ENCODE measurements around the gene ARHGAP1. TPM values are rescaled to one million over a fixed set of nuclear protein-coding genes. Genes with fewer than 3 reads are reported as not detected.

The ARHGAP1 gene
- polyA plus RNA-seq, 3 donors = 31.6 to 59.3 (median 44.1) TPM

DNA sequence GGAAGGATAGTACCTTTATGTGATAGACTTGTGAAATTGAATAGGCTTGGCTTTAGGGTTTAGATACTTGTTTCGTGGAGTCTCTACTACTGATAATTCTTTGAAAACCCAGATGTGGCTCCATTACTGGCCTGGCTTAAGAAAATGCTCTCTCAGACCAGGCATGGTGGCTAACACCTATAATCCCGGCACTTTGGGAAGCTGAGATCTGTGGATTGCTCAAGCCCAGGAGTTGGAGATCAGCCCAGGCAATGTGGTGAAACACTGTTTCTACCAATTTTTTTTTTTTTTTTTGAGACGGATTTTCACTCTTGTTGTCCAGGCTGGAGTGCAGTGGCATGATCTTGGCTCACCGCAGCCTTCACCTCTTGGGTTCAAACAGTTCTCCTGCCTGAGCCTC lies 42.2 kb downstream of the ARHGAP1 start:
- Histone ChIP-seq H3K9me3 (replicated peaks in 1 of 2; ENCODE audit: control insufficient read depth in 1 of 2, insufficient read depth in 1 of 2, low read length in 2 of 2) (no peaks in the 10 kb centered on the region), H3K36me3 (replicated peaks in 1 of 2; ENCODE audit: control insufficient read depth in 1 of 2, insufficient read depth in 2 of 2, low read length in 2 of 2) (peaks cover 69 to 94% of the 10 kb centered on the region in 2 donors), H3K4me3 (replicated peaks in 1 of 3; ENCODE audit: low read depth in 2 of 3, low read length in 3 of 3) (no peak overlapping the region), H3K4me1 (ENCODE audit: control insufficient read depth in 1 of 2, insufficient read depth in 2 of 2, low read length in 2 of 2) (peaks cover 14 to 17% of the 10 kb centered on the region in 2 donors), H3K4me2 (replicated peaks; ENCODE audit: extremely low read depth, low read length, poor library complexity, severe bottlenecking) (no peak overlapping the region), H3K27me3 (ENCODE audit: control insufficient read depth in 2 of 2, insufficient read depth in 2 of 2, low read length in 2 of 2) (no peaks in the 10 kb centered on the region), H4K20me1 (ENCODE audit: insufficient read depth, low read length) (peaks cover under 1% of the 10 kb centered on the region), H3K9ac (ENCODE audit: insufficient read depth, low read length, poor library complexity, severe bottlenecking) (no peak overlapping the region), H2AFZ (ENCODE audit: insufficient read depth, low read depth, low read length, poor library complexity, severe bottlenecking) (no peak overlapping the region), H3K27ac (ENCODE audit: low read depth in 1 of 2, low read length in 2 of 2) (peak overlapping the region in 1 of 2 donors; percentile 33), H3K79me2 (ENCODE audit: insufficient read depth, low read length) (peaks cover 8% of the 10 kb centered on the region)
- Mint-ChIP-seq H3K27me3 (ENCODE audit: low read depth in 3 of 3) (peaks cover 0 to 1% (median 0%) of the 10 kb centered on the region in 3 donors), H3K4me1 (peaks cover 26% of the 10 kb centered on the region), H3K27ac (peak overlapping the region in 6 of 7 donors; percentile 25 to 82 (median 51)), H3K9me3 (no peaks in the 10 kb centered on the region), H3K36me3 (peaks cover 68 to 95% of the 10 kb centered on the region in 2 donors), H3K4me3 (no peak overlapping the region)
- 41% methylated on average over 3 of the region's 4 CpGs for WGBS (ENCODE audit: insufficient coverage)
- intact Hi-C loops (cut with micrococcal nuclease) = no loop called here
- DNase-seq = no peak
- TF ChIP-seq, protein P1, sequence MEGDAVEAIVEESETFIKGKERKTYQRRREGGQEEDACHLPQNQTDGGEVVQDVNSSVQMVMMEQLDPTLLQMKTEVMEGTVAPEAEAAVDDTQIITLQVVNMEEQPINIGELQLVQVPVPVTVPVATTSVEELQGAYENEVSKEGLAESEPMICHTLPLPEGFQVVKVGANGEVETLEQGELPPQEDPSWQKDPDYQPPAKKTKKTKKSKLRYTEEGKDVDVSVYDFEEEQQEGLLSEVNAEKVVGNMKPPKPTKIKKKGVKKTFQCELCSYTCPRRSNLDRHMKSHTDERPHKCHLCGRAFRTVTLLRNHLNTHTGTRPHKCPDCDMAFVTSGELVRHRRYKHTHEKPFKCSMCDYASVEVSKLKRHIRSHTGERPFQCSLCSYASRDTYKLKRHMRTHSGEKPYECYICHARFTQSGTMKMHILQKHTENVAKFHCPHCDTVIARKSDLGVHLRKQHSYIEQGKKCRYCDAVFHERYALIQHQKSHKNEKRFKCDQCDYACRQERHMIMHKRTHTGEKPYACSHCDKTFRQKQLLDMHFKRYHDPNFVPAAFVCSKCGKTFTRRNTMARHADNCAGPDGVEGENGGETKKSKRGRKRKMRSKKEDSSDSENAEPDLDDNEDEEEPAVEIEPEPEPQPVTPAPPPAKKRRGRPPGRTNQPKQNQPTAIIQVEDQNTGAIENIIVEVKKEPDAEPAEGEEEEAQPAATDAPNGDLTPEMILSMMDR (IDR thresholded peaks at IDR 0.05) = no peak

DNA sequence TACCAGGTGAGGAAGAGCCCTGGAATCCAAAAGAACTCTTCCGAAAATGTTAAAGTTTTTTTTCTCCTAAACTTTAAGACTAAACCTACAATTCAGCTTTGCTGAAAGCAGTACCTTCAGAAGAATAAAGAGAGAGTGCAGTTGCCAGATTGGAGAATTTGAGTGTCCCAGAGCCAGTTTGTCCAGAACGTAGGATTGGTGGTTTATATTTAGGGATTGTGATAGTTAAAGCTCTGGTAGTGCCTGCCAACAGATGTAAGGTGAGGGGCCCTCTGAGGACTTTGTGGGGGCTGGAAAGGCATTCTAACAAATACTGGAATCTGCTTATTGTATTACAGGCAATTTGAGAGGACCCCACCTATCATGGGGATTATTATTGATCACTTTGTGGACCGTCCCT lies 43.2 kb downstream of the ARHGAP1 start:
- no peaks in the 10 kb centered on the region for H3K9me3 Mint-ChIP-seq
- Histone ChIP-seq H3K36me3 (replicated peaks in 1 of 2; ENCODE audit: control insufficient read depth in 1 of 2, insufficient read depth in 2 of 2, low read length in 2 of 2) (peaks cover 70 to 94% of the 10 kb centered on the region in 2 donors), H4K20me1 (ENCODE audit: insufficient read depth, low read length) (no peaks in the 10 kb centered on the region)

More for the DNA sequence above, 43.2 kb downstream of the ARHGAP1 start:
- H3K27me3 ChIP-seq (ENCODE audit: control insufficient read depth in 2 of 2, insufficient read depth in 2 of 2, low read length in 2 of 2) = no peaks in the 10 kb centered on the region
- TF ChIP-seq, protein P1 (IDR thresholded peaks at IDR 0.05) = no peak
- intact Hi-C loops (cut with micrococcal nuclease) = no loop called here
- no peak overlapping the region for H2AFZ ChIP-seq (ENCODE audit: insufficient read depth, low read depth, low read length, poor library complexity, severe bottlenecking)
- peaks cover 0 to 1% (median 0%) of the 10 kb centered on the region in 3 donors for H3K27me3 Mint-ChIP-seq (ENCODE audit: low read depth in 3 of 3)
- H3K36me3 Mint-ChIP-seq = peaks cover 67 to 95% of the 10 kb centered on the region in 2 donors
- no peak overlapping the region for H3K9ac ChIP-seq (ENCODE audit: insufficient read depth, low read length, poor library complexity, severe bottlenecking)
- no peak for DNase-seq
- H3K4me3 Mint-ChIP-seq = no peak overlapping the region
- 86% methylated on average over 1 of the region's 3 CpGs for WGBS (ENCODE audit: insufficient coverage)
- peaks cover 26% of the 10 kb centered on the region for H3K4me1 Mint-ChIP-seq
- peaks cover 3% of the 10 kb centered on the region for H3K79me2 ChIP-seq (ENCODE audit: insufficient read depth, low read length)
- no peak overlapping the region for H3K4me2 ChIP-seq (replicated peaks; ENCODE audit: extremely low read depth, low read length, poor library complexity, severe bottlenecking)
- H3K4me3 ChIP-seq (replicated peaks in 1 of 3; ENCODE audit: low read depth in 2 of 3, low read length in 3 of 3) = no peak overlapping the region
- peaks cover 14 to 17% of the 10 kb centered on the region in 2 donors for H3K4me1 ChIP-seq (ENCODE audit: control insufficient read depth in 1 of 2, insufficient read depth in 2 of 2, low read length in 2 of 2)
- peak overlapping the region in 3 of 7 donors; percentile 33 to 84 (median 58) for H3K27ac Mint-ChIP-seq
- H3K9me3 ChIP-seq (replicated peaks in 1 of 2; ENCODE audit: control insufficient read depth in 1 of 2, insufficient read depth in 1 of 2, low read length in 2 of 2) = no peaks in the 10 kb centered on the region
- H3K27ac ChIP-seq (ENCODE audit: low read depth in 1 of 2, low read length in 2 of 2) = peak overlapping the region in 1 of 2 donors; percentile 20
